HEK293 (cell line): Measurements from ENCODE around the gene AGT.

Source experiments
- KLF16 ChIP-seq: fragments of 450-650 bp; formaldehyde crosslinking; IDR thresholded peaks from 2 replicates; pipeline ENCODE4 v1.5.1; 2017; ENCODE audit warnings: missing biosample characterization, missing genetic modification characterization
- TF ChIP-seq, protein P1 (sequence below): fragments of 450-650 bp; formaldehyde crosslinking; IDR thresholded peaks from 2 replicates; pipeline ENCODE4 v1.5.1; 2016; ENCODE audit warnings: missing biosample characterization, missing genetic modification characterization

DNA sequence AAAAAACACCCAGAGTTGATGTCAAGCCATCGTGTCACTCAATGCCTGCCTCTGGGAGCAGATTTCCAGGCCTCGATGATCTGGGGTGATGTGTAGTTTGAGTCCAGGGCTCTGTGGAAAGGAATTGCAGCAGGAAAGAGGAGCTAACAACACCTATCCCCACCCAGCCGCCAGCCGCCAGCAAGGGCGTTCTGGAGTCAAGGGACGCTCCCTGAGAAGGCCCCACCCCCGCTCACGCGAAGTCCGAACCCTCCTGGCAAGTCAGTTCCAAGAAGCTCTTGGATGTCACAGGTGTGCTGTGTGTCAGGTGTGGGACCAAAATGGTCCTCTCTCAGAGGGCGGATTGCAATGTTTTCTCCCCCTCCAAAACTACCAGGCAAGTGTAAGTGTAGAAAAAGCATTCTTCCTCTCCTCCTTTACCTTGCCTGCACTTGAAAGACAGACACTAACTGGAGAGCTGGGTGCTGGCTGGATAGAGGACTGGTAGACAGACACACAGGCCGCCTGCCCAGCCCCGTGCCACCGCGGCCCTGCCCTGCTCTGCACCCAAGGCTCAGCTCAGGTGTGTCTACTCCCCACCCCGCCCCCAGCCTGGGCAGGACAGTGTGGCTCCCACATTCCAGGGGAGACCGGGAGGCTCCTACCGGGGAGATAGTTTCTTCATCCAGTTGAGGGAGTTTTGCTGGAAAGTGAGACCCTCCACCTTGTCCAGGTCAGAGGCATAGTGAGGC, 8.5 kb downstream of the AGT start:
- TF ChIP-seq KLF16 (tag by site-specific recombination), result no peak
- TF ChIP-seq, protein P1, sequence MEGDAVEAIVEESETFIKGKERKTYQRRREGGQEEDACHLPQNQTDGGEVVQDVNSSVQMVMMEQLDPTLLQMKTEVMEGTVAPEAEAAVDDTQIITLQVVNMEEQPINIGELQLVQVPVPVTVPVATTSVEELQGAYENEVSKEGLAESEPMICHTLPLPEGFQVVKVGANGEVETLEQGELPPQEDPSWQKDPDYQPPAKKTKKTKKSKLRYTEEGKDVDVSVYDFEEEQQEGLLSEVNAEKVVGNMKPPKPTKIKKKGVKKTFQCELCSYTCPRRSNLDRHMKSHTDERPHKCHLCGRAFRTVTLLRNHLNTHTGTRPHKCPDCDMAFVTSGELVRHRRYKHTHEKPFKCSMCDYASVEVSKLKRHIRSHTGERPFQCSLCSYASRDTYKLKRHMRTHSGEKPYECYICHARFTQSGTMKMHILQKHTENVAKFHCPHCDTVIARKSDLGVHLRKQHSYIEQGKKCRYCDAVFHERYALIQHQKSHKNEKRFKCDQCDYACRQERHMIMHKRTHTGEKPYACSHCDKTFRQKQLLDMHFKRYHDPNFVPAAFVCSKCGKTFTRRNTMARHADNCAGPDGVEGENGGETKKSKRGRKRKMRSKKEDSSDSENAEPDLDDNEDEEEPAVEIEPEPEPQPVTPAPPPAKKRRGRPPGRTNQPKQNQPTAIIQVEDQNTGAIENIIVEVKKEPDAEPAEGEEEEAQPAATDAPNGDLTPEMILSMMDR (tag by site-specific recombination), result no peak
